Upper lobe of left lung (tissue), 6 donors: ENCODE results near the gene HDAC1. TPM values are rescaled to one million over a fixed set of nuclear protein-coding genes. Genes with fewer than 3 reads are reported as not detected.
"Not testable (repeated sequence)": the region's sequence is repeated elsewhere in the genome, so short reads cannot be mapped to it uniquely, and the experiment has no call there.

ENCODE experiments used
- ATAC-seq, 2 donors: fragments of 200-7000 bp; cut with Tn5 transposase; one replicate each; pipeline ENCODE4 v1.9.1; 2022; ENCODE audit warnings: mild to moderate bottlenecking in 2 of 2, moderate library complexity in 2 of 2; ENCODE audit not compliant: low FRiP score in 2 of 2
- DNase-seq, 2 donors: peaks; one replicate each; pipeline ENCODE4 v3.0.0-alpha.2; 2019 to 2020
- H3K27ac ChIP-seq, 4 donors: fragments of 200-600 bp; sonication (generic); one replicate each; pipeline ENCODE4 v1.5.1; 2016 to 2019
- H3K27me3 ChIP-seq, 4 donors: fragments of 200-600 bp; sonication (generic); one replicate each; pipeline ENCODE4 v1.5.1; 2017 to 2019
- H3K36me3 ChIP-seq, 4 donors: fragments of 200-600 bp; sonication (generic); one replicate each; pipeline ENCODE4 v1.5.1; 2016 to 2019
- H3K4me1 ChIP-seq, 4 donors: fragments of 200-600 bp; sonication (generic); one replicate each; pipeline ENCODE4 v1.5.1; 2018 to 2019
- H3K4me3 ChIP-seq, 4 donors: fragments of 200-600 bp; sonication (generic); one replicate each; pipeline ENCODE4 v1.5.1; 2017 to 2019; ENCODE audit warnings: mild to moderate bottlenecking in 2 of 4, moderate library complexity in 1 of 4
- H3K9me3 ChIP-seq, 4 donors: fragments of 200-600 bp; sonication (generic); one replicate each; pipeline ENCODE4 v1.5.1; 2018 to 2019
- EP300 ChIP-seq, 4 donors: sonication (generic); formaldehyde crosslinking; IDR thresholded peaks; one replicate each; pipeline ENCODE4 v1.5.1; 2017; ENCODE audit warnings: antibody characterized with exemption in 4 of 4, control low read depth in 2 of 4
- POLR2A ChIP-seq, 4 donors: fragments of 450-650 bp; IDR thresholded peaks; one replicate each; pipeline ENCODE4 v1.5.1; 2016 to 2017; ENCODE audit warnings: antibody characterized with exemption in 4 of 4, mild to moderate bottlenecking in 2 of 4
- POLR2AphosphoS5 ChIP-seq, 2 donors: sonication (generic); formaldehyde crosslinking; IDR thresholded peaks; one replicate each; pipeline ENCODE4 v1.5.1; 2017; ENCODE audit warnings: antibody characterized with exemption in 2 of 2
- WGBS, 2 donors: methylation state at CpG; one replicate each; pipeline ENCODE4 v1.1.5; 2017 to 2018; 5-methylcytosine and 5-hydroxymethylcytosine counted together
- total RNA-seq, 6 donors: library from RNA; depleted of rRNA in 4 of 6; stranded (reverse); fragments of >200 nt in 4 of 6; gene quantifications; one replicate each; pipeline versions ENCODE4 v1.1.0 to v1.2.1, GENCODE V29; 2016 to 2021
- TF ChIP-seq, protein P1 (sequence below), 6 experiments: fragments of 450-650 bp in 4 of 6; fragments of 200-600 bp in 2 of 6; sonication (generic) in 2 of 6; IDR thresholded peaks; one replicate each; pipeline ENCODE4 v1.5.1; 2016 to 2019; ENCODE audit warnings: antibody characterized with exemption in 6 of 6
- donor health status: DM: no; HTN: no; CAD: no; lungs with moderate emphysema.
- donor health status: DM: no; HTN: yes; CAD: no; lungs with severe emphysema.

Gene HDAC1
- total RNA-seq, 6 donors from 2014 or later, result 36.8 to 78.0 (median 48.8) TPM

DNA sequence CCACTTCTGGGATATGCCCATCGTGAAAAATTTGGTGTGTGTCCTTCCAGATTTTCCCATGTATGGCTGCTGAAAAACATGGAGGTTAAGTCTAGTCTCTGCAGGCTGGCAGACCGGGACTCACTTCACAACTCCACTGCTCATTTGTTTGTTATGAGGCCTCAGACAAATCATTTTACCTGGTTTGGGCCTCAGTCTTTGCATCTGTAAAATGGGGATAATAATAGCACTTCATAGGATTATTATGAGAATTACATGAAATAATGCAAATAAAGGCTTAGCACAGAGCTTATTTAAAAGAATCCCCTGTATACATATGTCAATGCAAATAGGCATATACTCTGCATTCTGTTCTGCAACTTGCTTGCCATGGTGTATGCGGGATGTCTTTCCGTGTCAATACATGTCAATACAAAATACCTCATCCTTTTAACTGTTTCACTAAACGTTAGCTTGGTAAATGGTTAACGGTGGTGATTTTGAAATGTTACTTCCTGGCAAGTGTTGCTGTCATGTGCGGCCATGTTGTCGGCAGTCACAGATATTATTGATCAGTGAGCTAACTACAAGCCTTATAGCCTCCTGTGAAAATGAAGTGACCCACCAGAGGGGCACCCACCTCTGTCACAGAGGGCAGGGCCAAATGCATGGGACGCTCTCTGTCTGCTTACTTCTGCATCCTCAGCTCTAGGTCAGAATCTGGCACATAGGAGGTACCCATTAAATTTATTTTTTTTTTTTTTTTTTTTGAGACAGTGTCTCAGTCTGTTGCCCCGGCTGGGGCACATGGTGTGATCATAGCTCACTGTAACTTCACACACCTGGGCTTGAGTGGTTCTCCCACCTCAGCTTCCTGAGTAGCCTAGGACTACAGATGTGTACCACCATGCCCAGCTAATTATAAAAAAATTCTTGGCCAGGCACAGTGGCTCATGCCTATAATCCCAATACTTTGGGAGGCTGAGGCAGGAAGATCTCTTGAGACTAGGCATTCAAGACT lies 36.5 kb upstream of the HDAC1 start:
- TF ChIP-seq POLR2AphosphoS5 (IDR thresholded peaks at IDR 0.05) (no peak), POLR2A (IDR thresholded peaks at IDR 0.05) (no peak), EP300 (IDR thresholded peaks at IDR 0.05) (no peak)
- TF ChIP-seq, protein P1, sequence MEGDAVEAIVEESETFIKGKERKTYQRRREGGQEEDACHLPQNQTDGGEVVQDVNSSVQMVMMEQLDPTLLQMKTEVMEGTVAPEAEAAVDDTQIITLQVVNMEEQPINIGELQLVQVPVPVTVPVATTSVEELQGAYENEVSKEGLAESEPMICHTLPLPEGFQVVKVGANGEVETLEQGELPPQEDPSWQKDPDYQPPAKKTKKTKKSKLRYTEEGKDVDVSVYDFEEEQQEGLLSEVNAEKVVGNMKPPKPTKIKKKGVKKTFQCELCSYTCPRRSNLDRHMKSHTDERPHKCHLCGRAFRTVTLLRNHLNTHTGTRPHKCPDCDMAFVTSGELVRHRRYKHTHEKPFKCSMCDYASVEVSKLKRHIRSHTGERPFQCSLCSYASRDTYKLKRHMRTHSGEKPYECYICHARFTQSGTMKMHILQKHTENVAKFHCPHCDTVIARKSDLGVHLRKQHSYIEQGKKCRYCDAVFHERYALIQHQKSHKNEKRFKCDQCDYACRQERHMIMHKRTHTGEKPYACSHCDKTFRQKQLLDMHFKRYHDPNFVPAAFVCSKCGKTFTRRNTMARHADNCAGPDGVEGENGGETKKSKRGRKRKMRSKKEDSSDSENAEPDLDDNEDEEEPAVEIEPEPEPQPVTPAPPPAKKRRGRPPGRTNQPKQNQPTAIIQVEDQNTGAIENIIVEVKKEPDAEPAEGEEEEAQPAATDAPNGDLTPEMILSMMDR (IDR thresholded peaks at IDR 0.05), result no peak
- no peak for DNase-seq
- 72 to 79% methylated on average over 10 of the region's 10 CpGs for WGBS, 2 donors

DNA sequence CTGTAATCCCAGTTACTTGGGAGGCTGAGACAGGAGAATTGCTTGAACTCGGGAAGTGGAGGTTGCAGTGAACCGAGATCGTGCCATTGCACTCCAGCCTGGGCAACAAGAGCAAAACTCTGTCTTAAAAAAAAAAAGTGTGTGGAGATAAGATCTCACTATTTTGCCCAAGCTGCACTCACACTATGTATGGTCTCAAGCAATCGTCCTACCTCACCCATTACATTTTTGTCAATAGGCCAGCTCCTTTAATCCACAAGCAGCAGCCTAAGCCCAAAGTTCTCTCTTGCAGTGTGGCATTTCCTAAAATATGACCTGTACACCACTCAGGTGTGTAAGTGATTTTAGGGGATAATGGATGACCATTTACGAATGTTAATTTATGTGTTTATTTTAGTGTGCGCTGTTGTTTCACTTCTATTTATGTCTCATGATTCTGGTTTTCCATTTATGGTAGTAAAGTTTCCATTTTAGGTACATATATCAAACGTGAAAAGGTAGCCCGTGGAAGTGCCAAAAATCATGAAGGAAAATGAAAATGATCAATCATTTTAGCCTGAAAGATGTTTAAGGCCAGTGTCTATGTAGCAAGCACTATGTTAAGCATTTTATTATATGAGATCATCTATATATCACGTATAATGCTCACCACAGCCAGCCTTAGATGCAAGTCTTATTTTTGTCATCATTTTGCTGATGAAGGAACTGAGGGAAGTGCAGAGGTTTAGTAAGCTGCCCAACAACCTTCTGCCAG lies 35.2 kb upstream of the HDAC1 start:
- Histone ChIP-seq H3K27me3 (no peaks in the 10 kb centered on the region), H3K4me3 (no peak overlapping the region), H3K4me1 (peaks cover 0 to 10% (median 7%) of the 10 kb centered on the region in 4 donors), H3K9me3 (no peaks in the 10 kb centered on the region), H3K36me3 (no peaks in the 10 kb centered on the region), H3K27ac (no peak overlapping the region)
- 72 to 79% methylated on average over 9 of the region's 9 CpGs for WGBS, 2 donors
- DNase-seq (no peak), ATAC-seq (no peak)
- TF ChIP-seq POLR2AphosphoS5 (IDR thresholded peaks at IDR 0.05), result no peak
- TF ChIP-seq, protein P1 (IDR thresholded peaks at IDR 0.05), result no peak
- no peak for TF ChIP-seq POLR2A (IDR thresholded peaks at IDR 0.05)
- no peak for TF ChIP-seq EP300 (IDR thresholded peaks at IDR 0.05)

More for the DNA sequence above, 36.5 kb upstream of the HDAC1 start:
- Histone ChIP-seq H3K9me3 (no peaks in the 10 kb centered on the region), H3K27ac (peak overlapping the region in 2 of 4 donors; percentile 23 to 42), H3K27me3 (no peaks in the 10 kb centered on the region), H3K36me3 (no peaks in the 10 kb centered on the region), H3K4me3 (no peak overlapping the region), H3K4me1 (peaks cover 10 to 21% (median 12%) of the 10 kb centered on the region in 4 donors)
- no peak for ATAC-seq

DNA sequence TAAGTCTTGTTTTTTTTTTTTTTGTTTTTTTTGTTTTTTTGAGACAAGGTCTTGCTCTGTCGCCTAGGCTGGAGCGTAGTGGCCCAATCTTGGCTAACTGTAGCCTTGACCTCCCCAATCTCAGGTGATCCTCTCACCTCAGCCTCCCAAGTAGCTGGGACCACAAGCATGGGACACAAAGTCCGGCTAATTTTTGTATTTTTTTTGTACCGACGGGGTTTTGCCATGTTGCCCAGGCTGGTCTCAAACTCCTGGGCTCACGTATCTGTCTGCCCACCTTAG lies 34.7 kb upstream of the HDAC1 start:
- WGBS, 2 donors, result 94 to 95% methylated on average over 6 of the region's 6 CpGs
- ATAC-seq, result no peak
- TF ChIP-seq EP300 (IDR thresholded peaks at IDR 0.05) (no peak), POLR2A (IDR thresholded peaks at IDR 0.05) (no peak), POLR2AphosphoS5 (IDR thresholded peaks at IDR 0.05) (no peak)
- TF ChIP-seq, protein P1 (IDR thresholded peaks at IDR 0.05), result no peak

DNA sequence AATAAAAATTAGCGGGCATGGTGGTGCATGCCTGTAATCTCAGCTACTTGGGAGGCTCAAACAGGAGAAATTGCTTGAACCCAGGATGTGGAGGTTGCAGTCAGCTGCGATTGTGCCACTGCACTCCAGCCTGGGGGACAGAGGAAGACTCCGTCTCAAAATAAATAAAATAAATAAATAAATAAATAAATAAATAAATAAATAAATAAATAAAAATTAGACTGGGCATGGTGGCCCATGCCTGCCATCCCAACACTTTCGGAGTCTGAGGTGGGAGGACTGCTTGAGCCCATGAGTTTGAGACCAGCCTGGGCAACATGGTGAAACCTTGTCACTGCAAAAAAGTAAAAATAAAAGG lies 28.7 kb upstream of the HDAC1 start:
- H3K4me3 ChIP-seq, H3K36me3 ChIP-seq, ATAC-seq, H3K9me3 ChIP-seq, H3K27me3 ChIP-seq, H3K27ac ChIP-seq, DNase-seq, H3K4me1 ChIP-seq: not testable (repeated sequence)
- WGBS, 2 donors, result 96 to 97% methylated on average over 4 of the region's 4 CpGs

More for the DNA sequence above, 34.7 kb upstream of the HDAC1 start:
- H3K27me3 ChIP-seq, result no peaks in the 10 kb centered on the region
- peaks cover 0 to 5% (median 4%) of the 10 kb centered on the region in 4 donors for H3K4me1 ChIP-seq
- no peak overlapping the region for H3K4me3 ChIP-seq
- H3K9me3 ChIP-seq, result no peaks in the 10 kb centered on the region
- no peak for DNase-seq
- H3K27ac ChIP-seq, result no peak overlapping the region
- no peaks in the 10 kb centered on the region for H3K36me3 ChIP-seq

DNA sequence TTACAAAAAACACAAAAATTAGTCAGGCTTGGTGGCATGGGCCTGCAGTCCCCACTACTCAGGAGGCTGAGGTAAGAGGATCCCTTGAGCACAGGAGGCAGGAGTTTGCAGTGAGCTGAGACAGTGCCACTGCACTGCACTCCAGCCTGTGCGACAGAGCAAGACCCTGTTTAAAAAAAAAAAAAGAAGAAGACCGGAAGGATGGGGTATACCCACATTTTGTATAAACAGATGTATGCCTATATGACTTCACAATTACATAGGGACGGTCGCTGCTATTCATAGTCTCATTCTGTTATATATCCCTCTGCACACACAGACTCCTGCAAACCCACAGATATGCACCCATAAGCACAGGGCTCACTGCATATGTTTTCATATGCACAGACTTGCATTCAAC lies 28.1 kb upstream of the HDAC1 start:
- no peak overlapping the region for H3K4me3 ChIP-seq
- no peaks in the 10 kb centered on the region for H3K36me3 ChIP-seq
- TF ChIP-seq POLR2A (IDR thresholded peaks at IDR 0.05) (no peak), EP300 (IDR thresholded peaks at IDR 0.05) (no peak), POLR2AphosphoS5 (IDR thresholded peaks at IDR 0.05) (no peak)
- TF ChIP-seq, protein P1 (IDR thresholded peaks at IDR 0.05), result no peak
- no peaks in the 10 kb centered on the region for H3K27me3 ChIP-seq
- no peaks in the 10 kb centered on the region for H3K9me3 ChIP-seq
- H3K27ac ChIP-seq, result no peak overlapping the region
- WGBS, 2 donors, result 73 to 95% methylated on average over 4 of the region's 4 CpGs
- H3K4me1 ChIP-seq, result peaks cover 0 to 4% (median 0%) of the 10 kb centered on the region in 4 donors
- ATAC-seq (no peak), DNase-seq (no peak)
